Astrocyte of the cerebellum (primary cell): ENCODE data around the gene PNISR.

Source experiments
- DNase-seq: peaks from one replicate; pipeline ENCODE4 v3.0.0-alpha.2; 2011; ENCODE audit warnings: low read depth
- H3K4me3 ChIP-seq: 2 replicates; pipeline ENCODE4 v1.5.1; 2011; ENCODE audit warnings: mild to moderate bottlenecking, low read depth, low read length, moderate library complexity
- CTCF ChIP-seq: IDR thresholded peaks from 2 replicates; pipeline ENCODE4 v1.5.1; 2012; ENCODE audit warnings: low read length, low read depth, moderate library complexity, mild to moderate bottlenecking; ENCODE audit errors: missing control alignments
- in situ Hi-C: cut with HindIII; loops from 2 replicates; pipeline ENCODE4 v1.10.0; 2017; ENCODE audit warnings: low sequenced_read_pairs

Gene PNISR

GRCh38 chr6:99362678-99363268, 62.3 kb downstream of the PNISR start:
- TF ChIP-seq CTCF, result no peak
- in situ Hi-C loops, result no loop called here
- DNase-seq, result no peak
- no peak overlapping the region for H3K4me3 ChIP-seq

DNA sequence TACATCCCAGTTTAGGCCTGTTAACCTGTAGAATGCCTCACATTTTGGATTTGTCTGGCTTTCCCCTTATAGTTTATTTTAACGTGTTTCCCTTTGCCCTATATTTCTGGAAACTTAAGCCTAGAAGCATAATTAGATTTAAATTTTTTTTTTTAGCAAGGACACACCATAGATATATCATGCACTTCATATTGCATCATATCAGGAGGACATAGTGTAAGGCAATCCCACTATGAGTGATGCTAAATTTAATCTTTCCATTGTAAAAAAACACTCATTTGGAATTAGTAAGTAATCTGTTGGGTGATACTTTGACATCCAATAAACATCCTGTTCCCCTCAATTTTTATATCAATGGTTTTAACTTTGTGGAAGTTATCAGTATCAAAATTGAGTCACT, 65.3 kb downstream of the PNISR start:
- TF ChIP-seq CTCF, result no peak
- in situ Hi-C loops, result no loop called here
- no peak overlapping the region for H3K4me3 ChIP-seq
- no peak for DNase-seq

- no peak for DNase-seq
- H3K4me3 ChIP-seq, result no peak overlapping the region
- in situ Hi-C loops, result no loop called here
- no peak for TF ChIP-seq CTCF
Observed at GRCh38 chr6:99356641-99357040, 68.5 kb downstream of the PNISR start.

DNA sequence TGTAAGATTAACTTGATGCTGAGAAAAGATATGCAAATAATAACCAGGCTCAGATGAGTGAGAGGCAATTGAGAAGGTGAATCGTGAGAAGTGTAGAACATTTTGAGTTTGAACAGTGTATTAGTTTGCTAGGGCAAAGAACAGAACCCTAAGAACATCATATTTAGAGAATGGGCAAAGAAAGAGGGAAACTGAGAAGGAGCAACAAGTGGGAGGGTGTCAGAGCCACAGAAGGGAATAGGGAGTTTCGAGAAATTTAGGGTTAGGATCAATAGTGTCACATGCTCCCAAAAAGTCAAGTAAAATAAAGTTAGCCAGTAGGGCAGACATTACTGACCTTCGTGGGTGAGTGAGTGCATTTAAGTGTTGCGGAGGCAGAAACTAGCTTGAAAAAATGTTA, 70.1 kb downstream of the PNISR start:
- in situ Hi-C loops, result no loop called here
- TF ChIP-seq CTCF, result no peak
- no peak overlapping the region for H3K4me3 ChIP-seq
- no peak for DNase-seq

GRCh38 chr6:99353126-99353525, 72.0 kb downstream of the PNISR start:
- no peak overlapping the region for H3K4me3 ChIP-seq
- DNase-seq, result no peak
- no peak for TF ChIP-seq CTCF
- in situ Hi-C loops, result no loop called here

DNA sequence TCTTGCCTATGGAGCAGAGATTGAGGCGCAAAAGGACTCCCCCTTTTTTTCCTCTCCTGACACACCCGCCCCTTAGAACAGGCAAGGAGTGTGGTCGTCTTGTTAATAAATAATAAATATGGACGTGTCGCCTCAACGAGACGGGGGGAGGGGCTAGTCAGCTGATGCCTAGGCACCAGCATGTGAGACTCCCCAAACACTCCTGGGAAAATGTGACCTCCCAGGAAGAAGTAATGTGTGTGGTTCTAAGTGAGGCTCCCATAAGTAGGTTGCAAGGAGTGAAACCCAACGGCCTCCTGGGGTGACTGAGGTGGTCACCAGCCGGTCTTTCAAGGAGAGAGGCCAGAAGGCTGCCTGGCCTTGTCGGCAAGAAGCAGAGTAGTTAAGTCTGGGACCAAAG, 74.5 kb downstream of the PNISR start:
- TF ChIP-seq CTCF, result no peak
- no peak for DNase-seq
- in situ Hi-C loops, result no loop called here
- H3K4me3 ChIP-seq, result no peak overlapping the region
